ENCODE results near the gene PDE1C. TPM values are rescaled to one million over a fixed set of nuclear protein-coding genes. Genes with fewer than 3 reads are reported as not detected.

Gene PDE1C
- total and polyA plus RNA-seq, 8 donors, result 1.2 to 4.2 (median 2.2) TPM

- Histone ChIP-seq H3K4me1 (peaks cover 0 to 7% (median 0%) of the 10 kb centered on the region in 3 donors), H3K27ac (no peak overlapping the region), H3K9me3 (no peaks in the 10 kb centered on the region), H3K4me3 (no peak overlapping the region), H3K36me3 (no peaks in the 10 kb centered on the region), H3K27me3 (no peaks in the 10 kb centered on the region)
- no peak for TF ChIP-seq CTCF (IDR thresholded peaks at IDR 0.05)
- no peak for FAIRE-seq
- intact Hi-C loops (cut with DNase I), result no loop called here
- no peak for DNase-seq
- WGBS, 2 donors, result 94 to 96% methylated on average over 2 of the region's 2 CpGs
- no peak for ATAC-seq
Measured at GRCh38 chr7:31922848-31923247, 147.4 kb downstream of the PDE1C start.

GRCh38 chr7:31921047-31921446 is 149.2 kb downstream of the PDE1C start:
- Histone ChIP-seq H3K4me1 (peaks cover 0 to 7% (median 0%) of the 10 kb centered on the region in 3 donors), H3K4me3 (no peak overlapping the region), H3K27ac (no peak overlapping the region), H3K9me3 (no peaks in the 10 kb centered on the region), H3K36me3 (no peaks in the 10 kb centered on the region), H3K27me3 (no peaks in the 10 kb centered on the region)
- intact Hi-C loops (cut with DNase I), result no loop called here
- DNase-seq, result no peak
- no peak for FAIRE-seq
- WGBS, 2 donors, result 93 to 95% methylated on average over 3 of the region's 3 CpGs
- TF ChIP-seq CTCF (IDR thresholded peaks at IDR 0.05), result no peak
- no peak for ATAC-seq

- WGBS, 2 donors, result 86 to 89% methylated on average over 3 of the region's 3 CpGs
- no peak for TF ChIP-seq CTCF (IDR thresholded peaks at IDR 0.05)
- H3K9me3 ChIP-seq, result no peaks in the 10 kb centered on the region
- intact Hi-C loops (cut with DNase I), result no loop called here
- no peak for FAIRE-seq
- no peak for ATAC-seq
- no peaks in the 10 kb centered on the region for H3K36me3 ChIP-seq
- no peak overlapping the region for H3K4me3 ChIP-seq
- no peaks in the 10 kb centered on the region for H3K27me3 ChIP-seq
- H3K4me1 ChIP-seq, result peaks cover 0 to 7% (median 0%) of the 10 kb centered on the region in 3 donors
- DNase-seq, result no peak
- no peak overlapping the region for H3K27ac ChIP-seq
Measured at GRCh38 chr7:31919678-31920369, 150.4 kb downstream of the PDE1C start.

- DNase-seq, result no peak
- no peaks in the 10 kb centered on the region for H3K27me3 ChIP-seq
- H3K27ac ChIP-seq, result no peak overlapping the region
- no peaks in the 10 kb centered on the region for H3K36me3 ChIP-seq
- intact Hi-C loops (cut with DNase I), result no loop called here
- no peak for TF ChIP-seq CTCF (IDR thresholded peaks at IDR 0.05)
- no peaks in the 10 kb centered on the region for H3K9me3 ChIP-seq
- ATAC-seq, result no peak
- no peak for FAIRE-seq
- peaks cover 0 to 7% (median 0%) of the 10 kb centered on the region in 3 donors for H3K4me1 ChIP-seq
- no peak overlapping the region for H3K4me3 ChIP-seq
- 47 to 50% methylated on average over 7 of the region's 7 CpGs for WGBS, 2 donors
Measured at GRCh38 chr7:31918706-31919393, 151.4 kb downstream of the PDE1C start.

- H3K27ac ChIP-seq, result no peak overlapping the region
- H3K4me1 ChIP-seq, result peaks cover 0 to 6% (median 0%) of the 10 kb centered on the region in 3 donors
- H3K9me3 ChIP-seq, result no peaks in the 10 kb centered on the region
- no peak for FAIRE-seq
- intact Hi-C loops (cut with DNase I), result no loop called here
- no peaks in the 10 kb centered on the region for H3K36me3 ChIP-seq
- H3K27me3 ChIP-seq, result no peaks in the 10 kb centered on the region
- no peak for TF ChIP-seq CTCF (IDR thresholded peaks at IDR 0.05)
- 82 to 88% methylated on average over 2 of the region's 2 CpGs for WGBS, 2 donors
- no peak for ATAC-seq
- DNase-seq, result no peak
- H3K4me3 ChIP-seq, result no peak overlapping the region
Measured at GRCh38 chr7:31917256-31917655, 153.0 kb downstream of the PDE1C start.

Data from pancreas (tissue), 10 donors.